ENCODE results near the gene CTNNA2.

Gene CTNNA2

DNA sequence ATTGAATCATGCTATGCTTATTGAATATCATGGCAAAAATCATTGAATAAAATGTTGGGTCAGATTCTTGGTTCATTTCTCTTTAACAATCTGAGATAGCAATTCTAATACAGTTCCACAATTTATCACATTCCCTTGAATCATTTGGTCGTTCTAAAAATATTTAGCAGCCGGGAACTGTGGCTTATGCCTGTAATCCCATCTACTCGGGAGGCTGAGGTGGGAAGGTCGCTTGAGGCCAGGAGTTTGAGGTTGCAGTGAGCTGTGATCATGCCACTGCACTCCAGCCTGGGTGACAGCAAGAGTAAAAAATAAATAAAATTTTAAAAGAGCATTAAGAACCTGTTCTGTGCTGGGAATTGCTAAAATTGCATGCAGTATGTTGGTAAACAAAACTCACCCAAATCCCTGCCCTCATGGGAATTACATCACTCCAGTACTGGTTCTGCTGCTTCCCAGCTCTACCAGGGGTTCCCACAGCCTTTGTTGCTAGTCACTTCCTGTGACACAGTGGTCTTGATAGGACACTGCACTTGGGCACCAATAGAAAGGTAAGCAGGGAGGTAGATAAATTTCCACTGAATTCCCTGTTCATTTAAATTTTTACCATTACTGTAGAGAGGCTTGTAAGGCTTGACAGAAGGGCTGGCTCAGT lies 200.4 kb downstream of the CTNNA2 start:
- DNase-seq (ENCODE audit: low read depth), result no peak

DNA sequence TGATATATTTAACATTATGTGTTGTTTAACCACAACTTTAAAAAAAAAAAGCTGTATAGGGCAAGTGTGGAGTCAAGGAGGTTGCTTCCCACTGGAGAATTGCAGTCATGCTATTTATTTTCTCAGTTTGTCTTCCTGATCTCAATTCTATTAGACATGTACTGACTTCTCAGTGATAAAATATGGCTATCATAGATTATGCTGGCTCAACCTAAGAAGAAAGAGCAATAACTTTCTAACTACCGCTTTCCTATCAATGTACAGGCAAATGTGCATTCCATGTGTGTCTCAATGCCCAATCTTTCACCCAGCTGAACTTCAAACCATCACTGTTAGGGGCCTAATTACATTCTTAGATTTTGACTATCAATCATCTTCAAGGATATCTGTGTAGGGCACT lies 201.4 kb downstream of the CTNNA2 start:
- DNase-seq (ENCODE audit: low read depth), result no peak

DNA sequence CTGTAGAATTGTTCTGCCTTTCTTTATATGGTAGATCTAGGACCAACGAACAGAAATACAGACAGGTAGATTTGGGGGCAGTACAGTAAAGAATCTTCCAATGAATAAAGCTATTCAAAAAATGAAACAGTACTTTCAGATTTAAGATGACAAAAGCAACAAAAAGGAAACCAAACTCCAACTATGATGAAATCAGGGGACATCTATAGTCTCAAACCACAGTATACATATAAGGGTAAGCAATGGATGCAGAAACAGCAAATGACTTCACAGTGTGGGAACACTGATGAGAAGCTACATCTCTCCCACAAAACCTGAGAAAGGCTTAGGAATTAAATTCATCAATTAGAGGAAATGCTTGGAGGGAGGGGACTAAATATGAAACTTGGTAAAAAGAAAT lies 202.5 kb downstream of the CTNNA2 start:
- DNase-seq (ENCODE audit: low read depth), result no peak

DNA sequence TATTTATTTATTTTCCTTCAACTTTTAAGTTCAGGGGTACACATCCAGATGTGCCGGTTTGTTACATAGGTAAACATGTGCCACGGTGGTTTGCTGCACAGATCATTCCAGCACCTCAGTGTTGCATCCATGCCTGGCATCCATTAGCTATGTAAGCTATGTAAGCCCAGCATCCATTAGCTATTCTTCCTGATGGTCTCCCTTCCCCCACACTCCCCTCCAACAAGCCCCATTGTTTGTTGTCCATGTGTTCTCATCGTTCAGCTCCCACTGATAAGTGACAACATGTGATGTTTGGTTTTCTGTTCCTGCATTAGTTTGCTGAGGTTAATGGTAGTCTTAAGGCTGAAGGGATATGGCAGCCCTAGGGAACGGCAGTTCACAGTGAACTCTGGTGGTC lies 203.4 kb downstream of the CTNNA2 start:
- no peak for DNase-seq (ENCODE audit: low read depth)

DNA sequence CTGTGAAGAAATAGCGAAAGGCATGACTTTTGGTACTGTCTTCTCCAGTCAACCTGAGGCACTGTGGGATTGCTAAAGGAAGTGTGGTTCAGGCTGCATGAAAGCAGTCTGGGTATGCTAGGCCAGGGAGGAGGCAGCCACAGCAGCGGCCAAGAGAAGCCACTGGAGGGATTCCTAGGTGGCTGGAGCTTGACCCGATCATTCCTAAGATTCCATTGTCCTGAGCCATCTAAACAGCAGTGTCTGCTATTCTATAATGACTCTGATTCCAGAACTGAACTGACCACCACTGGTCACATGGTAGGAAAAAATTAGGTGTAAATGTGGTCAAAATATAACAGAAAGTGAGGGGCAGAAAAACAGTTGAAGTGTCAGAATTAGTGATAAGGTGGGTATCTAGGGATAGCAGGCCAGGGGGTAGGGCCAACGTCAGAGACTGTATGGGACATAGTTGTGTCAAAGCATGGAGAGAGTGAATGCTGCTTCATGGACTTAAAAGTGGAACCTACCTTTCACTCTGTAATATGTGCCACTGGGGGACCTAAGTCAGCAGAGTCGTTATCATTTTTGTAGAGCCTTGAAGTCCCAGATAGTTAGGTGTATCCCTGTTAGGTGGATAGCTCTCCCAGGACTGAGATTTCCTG lies 204.6 kb downstream of the CTNNA2 start:
- no peak for DNase-seq (ENCODE audit: low read depth)

DNA sequence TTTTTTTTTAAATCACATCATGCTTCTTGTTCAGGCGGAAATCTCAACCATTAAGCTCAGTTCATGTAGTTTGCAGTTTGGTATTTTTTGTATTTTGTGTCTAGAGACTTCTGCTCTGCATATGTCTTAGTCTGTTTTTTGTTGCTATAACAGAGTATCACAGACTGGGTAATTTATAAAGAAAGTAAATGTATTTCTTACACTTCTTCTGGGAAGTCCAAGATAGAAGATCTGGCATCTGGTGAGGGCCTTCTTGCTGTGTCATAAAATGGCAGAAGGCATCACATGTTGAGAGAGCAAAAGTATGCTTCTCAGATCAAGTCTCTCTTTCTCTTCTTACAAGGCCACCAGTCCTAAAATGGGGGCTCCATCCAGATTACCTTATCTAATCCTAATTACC lies 208.2 kb downstream of the CTNNA2 start:
- no peak for DNase-seq (ENCODE audit: low read depth)

DNA sequence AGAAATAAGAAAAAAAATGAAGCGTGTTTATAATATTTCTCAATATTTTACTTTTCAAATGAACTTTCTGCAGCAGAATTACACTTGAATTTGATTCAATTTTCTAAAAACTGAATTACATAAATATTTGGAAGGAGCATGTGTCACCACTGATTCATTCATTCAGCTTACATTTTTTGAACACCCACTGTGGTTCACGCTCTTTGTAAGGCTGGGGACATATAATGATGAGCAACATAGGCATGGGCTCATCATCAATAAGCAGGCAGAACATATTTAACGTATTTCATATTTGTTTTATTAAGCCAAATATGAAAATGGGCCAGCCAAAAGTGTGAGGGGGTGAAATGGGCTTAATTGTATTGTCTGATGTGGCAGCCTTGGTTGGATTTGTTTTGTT lies 209.1 kb downstream of the CTNNA2 start:
- DNase-seq (ENCODE audit: low read depth), result no peak

DNA sequence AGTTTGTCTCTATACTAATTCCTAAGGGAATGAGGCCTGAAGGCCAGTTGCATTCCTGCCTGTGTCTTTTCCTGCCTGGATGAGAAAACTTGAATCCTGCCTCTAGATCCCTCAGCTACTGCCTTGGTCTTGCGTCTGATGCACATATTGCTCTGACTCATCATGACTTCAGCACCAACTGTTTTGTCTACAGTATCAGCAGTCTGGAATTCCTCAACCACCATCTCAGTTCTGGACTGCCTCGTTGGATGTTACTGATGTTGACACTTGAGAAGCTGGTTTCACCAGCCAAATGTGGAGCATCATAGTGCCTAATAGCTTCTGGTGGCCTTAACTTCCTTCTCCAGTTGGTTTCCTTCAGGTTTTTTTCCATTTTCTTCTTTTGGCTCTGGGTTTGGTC lies 211.0 kb downstream of the CTNNA2 start:
- no peak for DNase-seq (ENCODE audit: low read depth)

DNA sequence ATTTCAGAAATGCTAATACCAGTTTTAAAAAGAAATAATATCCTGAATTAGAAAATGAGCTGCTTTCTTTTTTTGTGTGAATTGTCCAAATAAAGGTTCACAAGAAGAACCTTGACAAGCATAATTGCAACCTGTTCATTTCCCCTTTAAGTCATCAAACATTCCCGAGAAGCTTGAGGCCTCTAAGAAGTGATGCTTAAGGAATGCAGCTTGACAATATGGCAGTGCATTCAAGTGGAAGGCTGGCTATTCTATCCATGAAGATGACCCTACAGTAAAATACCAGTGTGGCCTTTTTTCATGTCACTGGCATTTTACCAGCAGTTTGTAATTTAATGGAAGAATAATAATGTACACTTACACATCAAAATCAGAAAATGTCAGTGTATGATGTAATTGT lies 216.7 kb downstream of the CTNNA2 start:
- no peak for DNase-seq (ENCODE audit: low read depth)

DNA sequence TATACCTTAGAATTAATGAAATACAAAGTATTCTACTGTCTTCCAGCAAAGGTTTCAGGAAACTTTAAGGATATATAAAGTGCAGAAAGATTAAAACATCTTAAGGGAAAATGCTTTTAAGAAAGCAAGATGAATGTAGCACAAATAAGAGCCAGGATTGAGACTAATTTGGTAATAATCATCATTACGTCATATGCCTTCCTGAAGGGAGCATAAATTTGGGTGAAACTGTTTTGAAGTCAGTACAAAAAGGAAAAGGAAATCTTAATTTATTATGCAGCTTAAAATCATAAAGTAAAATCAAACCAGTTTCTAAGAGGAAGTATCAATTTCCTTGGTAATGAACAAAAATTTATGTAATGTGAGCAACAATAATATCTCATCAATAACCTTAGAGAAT lies 221.7 kb downstream of the CTNNA2 start:
- no peak for DNase-seq (ENCODE audit: low read depth)

DNA sequence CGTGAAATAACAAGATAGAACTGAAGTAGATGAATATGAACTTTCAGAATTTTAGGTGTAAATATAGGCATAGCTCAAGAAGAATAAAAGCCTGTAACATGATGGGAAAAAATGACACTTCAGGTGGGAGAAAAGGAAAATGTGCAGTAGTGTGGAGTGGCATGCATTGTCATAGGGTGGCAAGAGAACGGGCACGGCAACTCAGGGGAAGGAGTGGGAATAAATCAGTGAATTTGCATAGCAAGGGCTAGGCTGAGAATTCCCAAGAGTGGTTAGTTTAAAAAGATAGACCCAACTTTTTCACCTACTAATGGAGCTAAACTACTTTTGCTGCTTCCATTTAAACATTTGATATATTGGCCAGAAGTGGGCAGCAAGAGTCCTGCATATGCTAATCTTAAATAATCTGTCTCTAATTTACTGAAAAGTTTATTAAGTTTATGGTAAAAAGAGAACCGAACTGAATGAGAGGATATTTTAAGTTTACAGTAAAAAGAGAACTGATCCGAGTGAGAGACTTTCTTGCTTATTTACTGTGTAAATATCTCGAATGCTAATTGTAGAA lies 228.1 kb downstream of the CTNNA2 start:
- no peak for DNase-seq (ENCODE audit: low read depth)

DNA sequence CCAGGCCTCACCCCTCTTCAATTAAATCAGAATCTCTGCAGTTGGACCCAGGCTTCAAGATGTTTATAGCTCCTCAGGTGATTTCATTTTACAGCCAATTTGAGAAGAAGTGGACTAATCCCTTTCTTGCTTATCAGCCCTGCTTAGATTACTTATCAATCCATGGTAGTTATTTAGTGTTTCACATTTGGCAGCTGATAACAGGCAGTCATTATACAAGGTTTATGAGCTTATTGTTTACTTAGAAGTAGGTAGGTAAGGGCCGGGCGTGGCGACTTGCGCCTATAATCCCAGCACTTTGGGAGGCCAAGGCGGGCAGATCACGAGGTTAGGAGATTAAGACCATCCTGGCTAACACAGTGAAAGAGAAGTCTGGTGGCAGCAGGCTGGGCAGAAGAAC lies 237.5 kb downstream of the CTNNA2 start:
- DNase-seq (ENCODE audit: low read depth), result no peak

DNA sequence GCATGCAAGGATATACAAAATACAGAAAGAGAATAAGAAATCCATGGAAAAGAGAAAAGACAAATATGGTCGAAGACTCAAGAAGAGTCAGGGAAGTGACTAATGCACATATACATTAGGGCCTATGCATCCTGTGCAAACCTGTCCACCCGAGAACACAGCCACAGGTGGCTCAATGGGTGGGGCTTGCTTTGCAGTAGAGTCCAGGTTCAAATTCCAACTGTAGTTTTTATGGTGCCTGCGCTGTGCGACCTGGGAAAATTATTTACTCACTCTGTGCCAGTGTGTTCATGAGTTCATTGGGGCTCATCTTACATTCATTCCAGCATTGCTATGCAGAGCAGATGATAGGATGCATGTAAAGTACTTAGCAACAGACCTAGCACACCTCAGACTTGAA lies 244.7 kb downstream of the CTNNA2 start:
- DNase-seq (ENCODE audit: low read depth), result no peak

DNA sequence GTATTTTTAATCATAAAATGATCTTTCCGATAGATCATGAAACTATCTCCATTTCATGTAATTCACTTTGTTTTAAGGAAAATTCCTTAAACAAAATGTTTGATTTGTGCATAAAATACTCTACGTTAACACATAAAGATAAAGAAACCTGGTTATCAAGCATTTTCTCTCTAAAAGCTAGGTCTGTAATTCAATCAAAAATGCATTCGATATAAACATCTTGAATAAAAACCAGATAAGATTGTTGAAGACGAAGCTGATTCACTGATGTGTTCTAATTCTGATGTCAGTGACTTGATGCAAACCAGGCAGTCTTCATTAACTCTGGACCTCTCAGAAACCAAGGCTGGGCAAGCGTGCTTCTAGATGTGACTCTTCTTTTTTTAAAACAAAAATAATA lies 245.2 kb downstream of the CTNNA2 start:
- DNase-seq (ENCODE audit: low read depth), result no peak

DNA sequence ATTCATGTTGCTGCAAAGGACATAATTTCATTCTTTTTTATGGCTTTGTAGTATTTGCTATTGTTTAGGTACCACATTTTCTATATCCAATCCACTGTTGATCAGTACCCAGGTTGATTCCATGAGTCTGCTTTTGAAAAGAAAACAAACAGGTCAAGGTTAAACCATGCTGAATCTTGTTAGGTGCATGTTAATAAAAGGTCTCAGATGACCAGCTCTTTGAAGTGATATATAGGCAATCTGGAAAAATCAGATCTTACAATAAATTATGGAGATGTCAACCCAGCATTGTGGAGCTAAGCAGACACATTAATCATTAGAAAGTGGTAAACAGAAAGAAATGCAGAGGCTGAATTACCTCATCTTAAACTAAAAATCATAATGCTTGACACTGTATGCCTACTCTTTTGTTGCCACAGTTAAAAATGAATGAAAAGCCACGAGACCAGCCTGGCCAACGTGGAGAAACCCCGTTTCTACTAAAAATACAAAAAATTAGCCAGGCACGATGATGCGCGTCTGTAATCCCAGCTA lies 246.0 kb downstream of the CTNNA2 start:
- DNase-seq (ENCODE audit: low read depth), result no peak

DNA sequence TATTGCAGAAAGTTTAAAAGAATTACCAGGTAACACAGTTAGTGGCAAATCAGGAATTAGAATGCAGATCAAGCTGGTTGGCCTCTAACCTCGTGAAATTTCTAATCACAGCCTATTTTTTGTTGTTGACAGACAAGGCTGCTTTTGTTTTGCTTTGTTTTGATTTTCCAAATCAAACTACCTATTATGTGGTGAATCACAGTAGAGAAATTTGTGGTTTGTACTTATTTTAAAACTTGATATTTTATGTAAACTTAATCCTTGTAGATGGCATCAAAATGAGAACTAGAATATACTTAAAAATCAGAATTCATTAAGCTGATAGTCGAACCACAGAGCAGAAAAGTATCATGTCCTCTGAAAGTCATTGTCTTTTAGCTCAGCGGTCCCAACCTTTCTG lies 258.1 kb downstream of the CTNNA2 start:
- no peak for DNase-seq (ENCODE audit: low read depth)

DNA sequence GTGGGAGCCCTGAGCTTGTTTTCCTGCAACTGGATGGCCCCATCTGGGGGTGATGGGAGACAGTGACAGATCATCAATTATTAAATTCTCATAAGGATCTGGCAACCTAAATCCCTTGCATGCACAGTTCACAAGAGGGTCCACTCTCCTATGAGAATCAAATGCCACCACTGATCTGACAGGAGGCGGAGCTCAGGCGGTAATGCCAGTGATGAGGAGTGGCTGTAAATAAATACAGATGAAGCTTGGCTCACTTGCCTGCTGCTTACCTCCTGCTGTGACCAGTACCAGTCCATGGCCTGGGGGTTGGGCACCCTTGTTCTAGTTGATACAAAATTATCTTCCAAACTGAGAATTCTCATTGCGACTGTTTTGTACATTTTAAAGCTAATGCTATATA lies 258.6 kb downstream of the CTNNA2 start:
- no peak for DNase-seq (ENCODE audit: low read depth)

DNA sequence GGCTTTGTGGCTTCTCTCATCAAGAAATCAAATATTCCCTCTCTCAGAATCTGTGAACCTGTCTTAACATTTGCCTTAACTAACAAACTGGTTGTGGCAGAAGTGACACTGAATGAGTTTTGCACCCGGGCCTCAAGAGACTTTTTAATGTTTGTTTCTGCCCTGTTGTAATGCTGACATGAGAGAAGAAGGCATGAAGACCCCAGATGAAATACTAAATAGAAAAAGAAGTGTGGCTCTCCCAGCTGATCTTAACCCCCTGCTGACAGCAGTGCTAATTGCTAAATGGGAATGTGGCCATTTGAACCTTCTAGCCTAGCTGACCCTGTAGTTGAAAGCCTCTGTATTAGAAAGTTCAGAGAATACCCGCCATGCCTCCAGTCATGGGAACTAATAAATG lies 261.2 kb downstream of the CTNNA2 start:
- DNase-seq (ENCODE audit: low read depth), result no peak

DNA sequence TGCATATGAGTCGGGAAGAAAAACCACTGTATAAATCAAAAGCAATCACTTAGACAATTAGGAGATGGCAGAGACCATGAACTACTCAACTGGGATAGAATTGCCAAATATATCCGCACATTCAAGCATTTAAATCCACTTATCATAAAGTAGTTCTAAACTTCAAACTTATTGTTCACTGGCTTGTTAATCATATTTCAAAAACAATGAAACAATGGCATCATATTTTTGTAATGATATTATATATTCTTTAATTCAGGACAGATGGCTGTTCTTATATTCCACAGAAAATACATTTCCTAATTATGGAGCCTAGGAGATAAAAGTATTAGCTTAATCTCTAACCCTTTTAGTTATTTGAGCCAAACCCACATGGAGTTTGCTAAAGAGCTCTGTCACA lies 263.6 kb downstream of the CTNNA2 start:
- DNase-seq (ENCODE audit: low read depth), result no peak

DNA sequence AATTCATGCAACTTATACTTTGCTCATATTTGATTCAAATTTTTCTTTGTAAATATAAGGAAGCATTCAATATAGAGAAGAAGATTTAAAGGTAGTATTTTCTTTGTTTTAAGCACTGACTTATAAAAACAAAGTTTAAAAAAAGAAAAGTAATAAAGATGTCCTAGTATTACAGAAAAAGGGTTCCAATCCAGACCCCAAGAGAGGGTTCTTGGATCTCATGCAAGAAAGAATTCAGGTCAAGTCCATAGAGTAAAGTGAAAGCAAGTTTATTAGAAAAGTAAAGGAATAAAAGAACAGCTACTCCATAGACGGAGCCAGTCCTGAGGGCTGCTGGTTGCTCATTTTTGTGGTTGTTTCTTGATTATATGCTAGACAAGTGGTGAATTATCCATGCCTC lies 267.9 kb downstream of the CTNNA2 start:
- no peak for DNase-seq (ENCODE audit: low read depth)

DNA sequence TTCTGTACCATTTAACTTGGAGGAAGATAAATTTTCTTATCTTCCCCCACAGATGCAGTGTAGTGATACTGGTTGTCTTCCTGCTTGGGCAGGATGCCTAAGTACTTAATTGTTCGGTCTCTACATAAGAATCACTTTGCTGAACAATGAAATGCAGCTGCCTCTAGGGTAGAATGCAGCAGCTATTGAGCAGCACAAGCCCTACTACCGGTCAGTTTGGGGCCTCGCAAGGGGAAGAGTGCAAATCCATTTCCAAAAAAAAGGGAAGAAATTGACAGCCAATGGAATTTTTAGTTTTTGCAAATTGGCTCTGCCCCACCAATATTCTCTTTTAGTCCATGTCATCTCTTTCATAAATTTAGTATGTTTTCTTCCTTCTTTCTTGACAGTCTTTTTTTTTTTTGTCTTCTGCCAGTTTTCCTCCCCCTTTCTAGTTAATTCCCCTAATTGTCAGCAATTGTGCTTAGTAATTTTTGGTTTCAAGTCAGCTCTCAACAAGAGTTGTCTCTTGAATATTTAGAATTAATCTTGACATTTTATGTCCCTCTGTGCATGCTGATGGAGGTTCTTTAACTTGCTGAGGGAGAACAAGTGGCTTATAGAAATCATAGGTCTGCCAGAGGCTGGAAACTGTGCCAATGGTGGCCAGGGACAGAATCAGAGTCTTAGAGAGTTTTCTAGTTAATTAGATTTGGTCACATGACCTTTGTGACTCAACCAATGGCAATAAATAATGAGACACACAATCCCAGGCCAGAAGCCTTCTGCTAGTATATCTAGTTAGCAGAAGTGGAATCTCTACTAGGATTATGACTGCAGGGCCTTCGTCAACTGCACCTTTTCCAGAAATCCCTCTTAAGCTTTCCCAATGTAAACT lies 270.0 kb downstream of the CTNNA2 start:
- DNase-seq (ENCODE audit: low read depth), result no peak

DNA sequence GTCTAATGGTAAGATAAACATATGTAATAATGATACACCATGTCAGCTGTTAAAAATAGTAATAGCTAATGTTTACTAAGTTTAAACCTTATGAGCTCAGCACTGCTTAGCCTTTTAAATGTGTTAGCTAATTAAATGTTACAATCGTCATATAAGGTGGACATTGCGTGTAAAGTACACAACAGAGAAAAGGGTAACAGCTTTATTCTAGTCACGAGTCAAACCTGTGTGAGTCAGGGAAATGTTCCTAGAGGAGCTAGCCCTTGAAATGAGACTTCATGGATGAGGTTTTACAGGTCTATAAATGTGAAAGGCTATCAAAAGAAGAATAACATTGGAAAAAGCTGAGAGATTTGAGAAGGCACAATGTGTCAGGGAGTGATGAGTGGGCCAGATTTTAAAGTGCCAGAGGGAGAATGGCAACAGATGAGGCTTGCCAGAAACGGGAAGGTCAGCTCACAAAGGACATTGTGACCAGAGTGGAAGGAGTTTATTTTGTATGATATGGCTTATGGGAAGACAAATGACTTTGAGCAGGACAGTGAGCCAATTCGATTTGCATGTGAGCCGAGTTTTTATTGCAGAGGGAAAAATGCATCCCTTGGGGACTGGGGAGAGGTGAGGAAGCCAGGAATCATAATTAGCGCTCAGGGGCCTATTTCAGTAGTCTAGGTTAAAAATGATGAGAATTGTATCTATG lies 276.3 kb downstream of the CTNNA2 start:
- no peak for DNase-seq (ENCODE audit: low read depth)
